Central memory CD8-positive, alpha-beta T cell (primary cell): ENCODE data around the gene GIMAP7.
"Not testable (repeated sequence)": the region's sequence is repeated elsewhere in the genome, so short reads cannot be mapped to it uniquely, and the experiment has no call there.

Experiments
- ATAC-seq: fragments of 150-1000 bp; cut with Tn5 transposase; replicated peaks from 2 replicates; pipeline ENCODE4 v1.10.0; 2022; ENCODE audit warnings: mild to moderate bottlenecking, moderate FRiP score, moderate number of reproducible peaks; ENCODE audit not compliant: poor library complexity, severe bottlenecking; ENCODE audit errors: extremely low read depth
- DNase-seq, 2 donors: peaks; one replicate each; pipeline ENCODE4 v3.0.0; 2021; ENCODE audit warnings: low spot score in 2 of 2
- H3K27ac Mint-ChIP-seq: one replicate; pipeline ENCODE4 v1.8.0; 2022; ENCODE audit warnings: low read depth, mild to moderate bottlenecking, moderate library complexity, mixed read lengths
- H3K27me3 Mint-ChIP-seq: one replicate; pipeline ENCODE4 v1.8.0; 2022; ENCODE audit warnings: mixed read lengths
- H3K36me3 Mint-ChIP-seq: one replicate; pipeline ENCODE4 v1.8.0; 2022; ENCODE audit warnings: mild to moderate bottlenecking, moderate library complexity, mixed read lengths; ENCODE audit not compliant: insufficient read depth
- H3K4me1 Mint-ChIP-seq: one replicate; pipeline ENCODE4 v1.8.0; 2022; ENCODE audit warnings: mixed read lengths
- H3K4me3 Mint-ChIP-seq: one replicate; pipeline ENCODE4 v1.8.0; 2022; ENCODE audit warnings: mild to moderate bottlenecking, moderate library complexity, mixed read lengths
- H3K9me3 Mint-ChIP-seq: one replicate; pipeline ENCODE4 v1.8.0; 2022; ENCODE audit warnings: mixed read lengths

Gene GIMAP7

GRCh38 chr7:150483514-150483913, 31.2 kb upstream of the GIMAP7 start:
- ATAC-seq, DNase-seq, H3K9me3 Mint-ChIP-seq, H3K27me3 Mint-ChIP-seq: not testable (repeated sequence)
- peaks cover 12% of the 10 kb centered on the region for H3K36me3 Mint-ChIP-seq
- peak overlapping the region; percentile 97 for H3K27ac Mint-ChIP-seq
- H3K4me1 Mint-ChIP-seq, result peaks cover 84% of the 10 kb centered on the region
- peak overlapping the region; percentile 73 for H3K4me3 Mint-ChIP-seq

- H3K27ac Mint-ChIP-seq, result peak overlapping the region; percentile 97
- ATAC-seq, result peak; percentile 55
- not testable (repeated sequence) for DNase-seq, H3K36me3 Mint-ChIP-seq, H3K9me3 Mint-ChIP-seq, H3K27me3 Mint-ChIP-seq
- H3K4me3 Mint-ChIP-seq, result peak overlapping the region; percentile 73
- peaks cover 78% of the 10 kb centered on the region for H3K4me1 Mint-ChIP-seq
These were observed 30.6 kb upstream of the GIMAP7 start for GRCh38 chr7:150484071-150484470.

- Mint-ChIP-seq H3K4me1 (peaks cover 64% of the 10 kb centered on the region), H3K9me3 (no peaks in the 10 kb centered on the region), H3K27me3 (no peaks in the 10 kb centered on the region), H3K4me3 (no peak overlapping the region), H3K27ac (no peak overlapping the region), H3K36me3 (peaks cover 1% of the 10 kb centered on the region)
- ATAC-seq (no peak), DNase-seq (no peak)
These were observed 27.0 kb upstream of the GIMAP7 start for GRCh38 chr7:150487625-150488024.

- no peaks in the 10 kb centered on the region for H3K36me3 Mint-ChIP-seq
- no peak overlapping the region for H3K27ac Mint-ChIP-seq
- ATAC-seq, result no peak
These were observed 24.9 kb upstream of the GIMAP7 start for GRCh38 chr7:150489782-150490181.

GRCh38 chr7:150493442-150493841, 21.2 kb upstream of the GIMAP7 start:
- H3K4me1 Mint-ChIP-seq, result peaks cover 23% of the 10 kb centered on the region
- DNase-seq, result not testable (repeated sequence)

More at GRCh38 chr7:150489782-150490181, 24.9 kb upstream of the GIMAP7 start:
- no peaks in the 10 kb centered on the region for H3K27me3 Mint-ChIP-seq
- no peaks in the 10 kb centered on the region for H3K9me3 Mint-ChIP-seq
- H3K4me1 Mint-ChIP-seq, result peaks cover 42% of the 10 kb centered on the region
- no peak overlapping the region for H3K4me3 Mint-ChIP-seq
- DNase-seq, result no peak

GRCh38 chr7:150502519-150502918, 12.2 kb upstream of the GIMAP7 start:
- Mint-ChIP-seq H3K9me3 (peaks cover 19% of the 10 kb centered on the region), H3K27ac (peak overlapping the region; percentile 85), H3K4me3 (peak overlapping the region; percentile 61), H3K27me3 (no peaks in the 10 kb centered on the region), H3K4me1 (peaks cover 62% of the 10 kb centered on the region), H3K36me3 (peaks cover 4% of the 10 kb centered on the region)
- ATAC-seq (peak; percentile 93), DNase-seq (peak in 1 of 2 donors; percentile 35)

More at GRCh38 chr7:150493442-150493841, 21.2 kb upstream of the GIMAP7 start:
- H3K27me3 Mint-ChIP-seq, H3K36me3 Mint-ChIP-seq, H3K27ac Mint-ChIP-seq, ATAC-seq, H3K4me3 Mint-ChIP-seq: not testable (repeated sequence)
- peaks cover 12% of the 10 kb centered on the region for H3K9me3 Mint-ChIP-seq

GRCh38 chr7:150503155-150503554, 11.5 kb upstream of the GIMAP7 start:
- peaks cover 4% of the 10 kb centered on the region for H3K36me3 Mint-ChIP-seq
- no peaks in the 10 kb centered on the region for H3K27me3 Mint-ChIP-seq
- DNase-seq (no peak), ATAC-seq (no peak)
- peak overlapping the region; percentile 85 for H3K27ac Mint-ChIP-seq
- peaks cover 15% of the 10 kb centered on the region for H3K9me3 Mint-ChIP-seq
- H3K4me1 Mint-ChIP-seq, result peaks cover 67% of the 10 kb centered on the region
- H3K4me3 Mint-ChIP-seq, result peak overlapping the region; percentile 61

GRCh38 chr7:150503581-150503980, 11.1 kb upstream of the GIMAP7 start:
- H3K27ac Mint-ChIP-seq, result peak overlapping the region; percentile 85
- peaks cover 4% of the 10 kb centered on the region for H3K36me3 Mint-ChIP-seq
- H3K4me3 Mint-ChIP-seq, result no peak overlapping the region
- ATAC-seq (no peak), DNase-seq (no peak)
- no peaks in the 10 kb centered on the region for H3K27me3 Mint-ChIP-seq
- peaks cover 12% of the 10 kb centered on the region for H3K9me3 Mint-ChIP-seq
- peaks cover 71% of the 10 kb centered on the region for H3K4me1 Mint-ChIP-seq

GRCh38 chr7:150507947-150508602, 6.6 kb upstream of the GIMAP7 start:
- Mint-ChIP-seq H3K36me3 (peaks cover 2% of the 10 kb centered on the region), H3K4me3 (peak overlapping the region; percentile 50), H3K4me1 (peaks cover 92% of the 10 kb centered on the region), H3K9me3 (peaks cover 14% of the 10 kb centered on the region), H3K27ac (peak overlapping the region; percentile 78), H3K27me3 (no peaks in the 10 kb centered on the region)
- ATAC-seq (peak; percentile 25), DNase-seq (no peak)

- no peak for ATAC-seq
- H3K9me3 Mint-ChIP-seq, result peaks cover 14% of the 10 kb centered on the region
- H3K27ac Mint-ChIP-seq, result peak overlapping the region; percentile 56
- no peak for DNase-seq
- peak overlapping the region; percentile 51 for H3K4me3 Mint-ChIP-seq
- peaks cover 13% of the 10 kb centered on the region for H3K36me3 Mint-ChIP-seq
- H3K4me1 Mint-ChIP-seq, result peaks cover 82% of the 10 kb centered on the region
- no peaks in the 10 kb centered on the region for H3K27me3 Mint-ChIP-seq
These were observed 3.6 kb upstream of the GIMAP7 start for GRCh38 chr7:150511048-150511447.

- H3K36me3 Mint-ChIP-seq, result peaks cover 25% of the 10 kb centered on the region
- peaks cover 14% of the 10 kb centered on the region for H3K9me3 Mint-ChIP-seq
- ATAC-seq, result no peak
- H3K4me1 Mint-ChIP-seq, result peaks cover 61% of the 10 kb centered on the region
- DNase-seq, result no peak
- H3K27me3 Mint-ChIP-seq, result no peaks in the 10 kb centered on the region
- peak overlapping the region; percentile 99 for H3K4me3 Mint-ChIP-seq
- peak overlapping the region; percentile 98 for H3K27ac Mint-ChIP-seq
These were observed 914 bp upstream of the GIMAP7 start for GRCh38 chr7:150513758-150514157.

- Mint-ChIP-seq H3K27ac (peak overlapping the region; percentile 98), H3K36me3 (peaks cover 37% of the 10 kb centered on the region), H3K4me3 (peak overlapping the region; percentile 99), H3K4me1 (peaks cover 56% of the 10 kb centered on the region), H3K9me3 (peaks cover 9% of the 10 kb centered on the region), H3K27me3 (no peaks in the 10 kb centered on the region)
- DNase-seq, result no peak
- ATAC-seq, result peak; percentile 11
These were observed 826 bp downstream of the GIMAP7 start for GRCh38 chr7:150515248-150516147.
